Lung (tissue), 13 donors: ENCODE results near the gene NFKBIE. TPM values are rescaled to one million over a fixed set of nuclear protein-coding genes. Genes with fewer than 3 reads are reported as not detected.

Source experiments
- ATAC-seq: fragments of 200-7000 bp; cut with Tn5 transposase; one replicate; pipeline ENCODE4 v1.9.1; 2020; ENCODE audit warnings: moderate number of reproducible peaks; ENCODE audit not compliant: insufficient read depth, low FRiP score
- DNase-seq, 3 donors: peaks; one replicate each; pipeline ENCODE4 v3.0.0-alpha.2; 2013 to 2017
- H3K27ac ChIP-seq, 2 donors: one replicate each; pipeline ENCODE4 v1.5.1; 2013; ENCODE audit warnings: mild to moderate bottlenecking in 2 of 2, moderate library complexity in 2 of 2, control low read depth in 1 of 2, inconsistent platforms in 1 of 2, low read depth in 1 of 2, low read length in 1 of 2
- H3K27me3 ChIP-seq, 3 donors: one replicate each; pipeline ENCODE4 v1.5.1; 2013; ENCODE audit warnings: low read length in 2 of 3; ENCODE audit not compliant: control insufficient read depth in 3 of 3, insufficient read depth in 3 of 3
- H3K36me3 ChIP-seq, 4 donors: one replicate each; pipeline ENCODE4 v1.5.1; 2013; ENCODE audit warnings: low read length in 4 of 4, mild to moderate bottlenecking in 1 of 4, moderate library complexity in 1 of 4; ENCODE audit not compliant: control insufficient read depth in 4 of 4, insufficient read depth in 4 of 4
- H3K4me1 ChIP-seq, 5 donors: one replicate each; pipeline ENCODE4 v1.5.1; 2013; ENCODE audit warnings: low read length in 5 of 5, mild to moderate bottlenecking in 2 of 5, moderate library complexity in 1 of 5; ENCODE audit not compliant: control insufficient read depth in 5 of 5, insufficient read depth in 5 of 5
- H3K4me3 ChIP-seq: one replicate; pipeline ENCODE4 v1.5.1; 2013; ENCODE audit warnings: mild to moderate bottlenecking, control low read depth, moderate library complexity
- H3K9ac ChIP-seq, 2 donors: one replicate each; pipeline ENCODE4 v1.5.1; 2013; ENCODE audit warnings: low read length in 2 of 2, control low read depth in 1 of 2; ENCODE audit not compliant: insufficient read depth in 1 of 2
- H3K9me3 ChIP-seq, 4 donors: one replicate each; pipeline ENCODE4 v1.5.1; 2013; ENCODE audit warnings: low read length in 3 of 4, mild to moderate bottlenecking in 1 of 4, moderate library complexity in 1 of 4; ENCODE audit not compliant: control insufficient read depth in 4 of 4, insufficient read depth in 3 of 4
- WGBS, 2 donors: extraction: QIAGEN DNeasy Blood & Tissue Kit; methylation state at CpG; one replicate each; pipeline ENCODE4 v1.1.7; 2013; 5-methylcytosine and 5-hydroxymethylcytosine counted together
- polyA plus RNA-seq, 2 donors: library from polyadenylated mRNA; stranded (reverse); fragments of 200-250 nt; gene quantifications; one replicate each; pipeline ENCODE4 v1.2.1, GENCODE V29; 2013
- small RNA-seq: library from RNA; depleted of rRNA; stranded (forward); fragments of <200 nt; gene quantifications from one replicate; pipeline ENCODE3, GENCODE V24; 2014; ENCODE audit warnings: low replicate concordance
- total RNA-seq, 2 donors: library from RNA; depleted of rRNA in 1 of 2; stranded (reverse); fragments of >200 nt in 1 of 2; gene quantifications; one replicate each; pipeline ENCODE4 v1.2.1, GENCODE V29; 2014 to 2021
- TF ChIP-seq, protein P1 (sequence below): IDR thresholded peaks from 2 replicates; pipeline ENCODE4 v1.5.1; 2012; ENCODE audit warnings: mild to moderate bottlenecking; ENCODE audit errors: control extremely low read depth, extremely low read depth
- donor health status: control.
- donor health status: control.
- donor health status: Bipolar disorder and iron deficiency.
- donor health status: healthy.
- donor health status: DM: yes; HTN: yes; CAD: no.

The NFKBIE gene
- total and polyA plus RNA-seq, 4 donors, result 13.1 to 40.6 (median 20.4) TPM

DNA sequence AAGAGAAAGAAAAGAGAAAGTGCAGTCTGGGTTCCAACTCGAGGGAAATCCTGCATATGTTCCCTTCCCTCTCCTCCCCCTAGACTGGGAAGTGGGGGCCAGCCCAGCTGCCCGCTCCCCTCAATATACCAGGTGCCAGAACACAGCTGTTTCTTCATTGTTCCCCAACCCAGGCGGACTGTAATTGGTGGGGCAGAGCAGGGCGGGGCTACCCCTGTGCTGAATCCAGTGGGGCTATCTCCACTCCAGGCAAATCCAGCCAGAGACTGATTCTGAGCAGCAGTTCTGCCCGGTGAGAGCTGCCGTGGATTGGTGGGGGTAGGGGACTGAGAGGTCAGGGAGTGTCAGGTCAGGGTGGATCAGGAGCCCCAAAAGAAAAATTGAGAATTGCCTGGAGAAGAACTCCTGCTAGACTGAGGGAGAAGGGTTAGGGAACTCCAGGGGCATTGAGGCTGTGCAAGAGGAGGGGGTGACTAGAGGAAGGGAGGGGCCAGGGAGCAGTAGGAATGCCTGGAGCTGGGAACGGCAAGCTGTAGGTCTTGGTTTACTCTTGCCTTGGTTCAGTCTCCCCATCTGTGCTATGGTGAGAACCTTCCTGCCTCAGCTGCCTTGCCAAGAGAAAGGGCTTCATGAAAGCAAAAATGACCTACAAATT is 48.5 kb downstream of the NFKBIE start, which contains the start of gene MYMX:
MYMX (plus strand) TSS at position 250 of the 655 bp plus-strand sequence. CDS start 546 bp downstream, outside the sequence.
- Histone ChIP-seq H3K4me1 (peaks cover 8 to 46% (median 22%) of the 10 kb centered on the region in 5 donors), H3K9ac (peak within 1 kb of the TSS in 1 of 2 donors; percentile 11), H3K36me3 (no peaks in the 10 kb centered on the region), H3K27ac (peak within 1 kb of the TSS; percentile 59 to 77), H3K4me3 (no peak within 1 kb of the TSS), H3K27me3 (no peaks in the 10 kb centered on the region), H3K9me3 (no peaks in the 10 kb centered on the region)
- ATAC-seq (no peak), DNase-seq (peak in 2 of 3 donors; percentile 56 to 72)
- 35 to 48% methylated on average over 7 of the region's 7 CpGs for WGBS, 2 donors
- TF ChIP-seq, protein P1, sequence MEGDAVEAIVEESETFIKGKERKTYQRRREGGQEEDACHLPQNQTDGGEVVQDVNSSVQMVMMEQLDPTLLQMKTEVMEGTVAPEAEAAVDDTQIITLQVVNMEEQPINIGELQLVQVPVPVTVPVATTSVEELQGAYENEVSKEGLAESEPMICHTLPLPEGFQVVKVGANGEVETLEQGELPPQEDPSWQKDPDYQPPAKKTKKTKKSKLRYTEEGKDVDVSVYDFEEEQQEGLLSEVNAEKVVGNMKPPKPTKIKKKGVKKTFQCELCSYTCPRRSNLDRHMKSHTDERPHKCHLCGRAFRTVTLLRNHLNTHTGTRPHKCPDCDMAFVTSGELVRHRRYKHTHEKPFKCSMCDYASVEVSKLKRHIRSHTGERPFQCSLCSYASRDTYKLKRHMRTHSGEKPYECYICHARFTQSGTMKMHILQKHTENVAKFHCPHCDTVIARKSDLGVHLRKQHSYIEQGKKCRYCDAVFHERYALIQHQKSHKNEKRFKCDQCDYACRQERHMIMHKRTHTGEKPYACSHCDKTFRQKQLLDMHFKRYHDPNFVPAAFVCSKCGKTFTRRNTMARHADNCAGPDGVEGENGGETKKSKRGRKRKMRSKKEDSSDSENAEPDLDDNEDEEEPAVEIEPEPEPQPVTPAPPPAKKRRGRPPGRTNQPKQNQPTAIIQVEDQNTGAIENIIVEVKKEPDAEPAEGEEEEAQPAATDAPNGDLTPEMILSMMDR, result no peak

DNA sequence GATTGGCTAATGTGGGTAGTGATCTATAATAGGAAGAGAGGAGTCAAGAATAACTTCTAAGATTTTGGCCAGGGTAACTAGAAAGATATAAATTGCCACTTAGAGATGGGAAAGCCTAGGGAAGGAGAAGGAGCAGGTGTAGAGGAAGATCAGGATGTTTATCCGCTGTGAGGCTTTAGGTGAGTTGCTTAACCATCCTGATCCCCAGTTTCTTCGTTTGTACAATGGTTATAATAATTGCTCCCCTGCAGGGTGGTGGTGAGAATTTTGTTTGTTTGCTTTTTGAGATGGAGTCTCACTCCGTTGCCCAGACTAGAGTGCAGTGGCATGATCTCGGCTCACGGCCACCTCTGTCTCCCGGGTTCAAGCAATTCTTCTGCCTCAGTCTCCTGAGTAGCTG is 51.0 kb downstream of the NFKBIE start:
- no peaks in the 10 kb centered on the region for H3K9me3 ChIP-seq
- DNase-seq, result no peak
- no peak overlapping the region for H3K4me3 ChIP-seq
- WGBS, 2 donors, result 90 to 95% methylated on average over 6 of the region's 6 CpGs
- H3K27ac ChIP-seq, result no peak overlapping the region
- peaks cover 5 to 30% (median 22%) of the 10 kb centered on the region in 5 donors for H3K4me1 ChIP-seq
- TF ChIP-seq, protein P1, result no peak
- H3K27me3 ChIP-seq, result no peaks in the 10 kb centered on the region
- no peaks in the 10 kb centered on the region for H3K36me3 ChIP-seq
- H3K9ac ChIP-seq, result no peak overlapping the region
- ATAC-seq, result no peak

DNA sequence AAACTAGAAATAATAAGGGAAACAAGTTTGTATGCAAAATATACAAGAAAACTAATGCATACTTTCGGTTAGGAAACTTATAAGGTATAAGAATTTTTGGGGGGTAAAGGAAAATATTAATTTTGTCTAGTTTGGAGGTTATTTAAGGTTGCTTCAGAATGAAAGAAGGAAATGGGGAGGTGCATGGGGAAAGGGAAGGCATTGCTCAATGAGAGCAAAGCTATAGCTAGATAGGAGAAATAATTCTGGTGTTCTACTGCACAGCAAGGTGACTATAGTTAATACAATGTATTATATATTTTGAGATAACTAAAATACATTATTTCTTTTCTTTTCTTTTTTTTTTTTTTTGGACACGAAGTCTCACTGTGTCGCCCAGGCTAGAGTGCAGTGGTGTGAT is 54.1 kb downstream of the NFKBIE start:
- no peak for ATAC-seq
- TF ChIP-seq, protein P1, result no peak

More for the DNA sequence above, 54.1 kb downstream of the NFKBIE start:
- WGBS, 2 donors, result 63 to 80% methylated on average over 3 of the region's 3 CpGs
- Histone ChIP-seq H3K27ac (no peak overlapping the region), H3K27me3 (no peaks in the 10 kb centered on the region), H3K4me1 (peaks cover 0 to 5% (median 0%) of the 10 kb centered on the region in 5 donors), H3K36me3 (no peaks in the 10 kb centered on the region), H3K9me3 (no peaks in the 10 kb centered on the region), H3K4me3 (no peak overlapping the region), H3K9ac (no peak overlapping the region)
- DNase-seq, result no peak

Small RNAs within 50 kb of the gene (small RNA-seq; reads per million reads assigned to genes)
- gene RN7SL811P, result not detected

Other genes with a start within 250 kb of the NFKBIE start
- gene MRPL14, start 138.1 kb downstream of the NFKBIE start, total RNA-seq, result 10 to 100 TPM; 70.8 to 90.2 TPM
- 100 to 1,000 TPM; 112 to 219 TPM for gene MRPL14, start 138.1 kb downstream of the NFKBIE start, polyA plus RNA-seq
- gene TMEM63B, start 138.0 kb downstream of the NFKBIE start, total RNA-seq, result 10 to 100 TPM; 93.1 to 94.5 TPM
- 10 to 100 TPM; 49.0 to 83.6 TPM for gene TMEM63B, start 138.0 kb downstream of the NFKBIE start, polyA plus RNA-seq
- under 1 TPM in 1 of 2 donors, not detected in 1; 0.15 TPM for gene CAPN11, start 106.7 kb downstream of the NFKBIE start, total RNA-seq
- under 1 TPM; 0.07 to 0.30 TPM for gene CAPN11, start 106.7 kb downstream of the NFKBIE start, polyA plus RNA-seq
- gene MYMX, start 48.6 kb downstream of the NFKBIE start, total RNA-seq, result not detected
- gene MYMX, start 48.6 kb downstream of the NFKBIE start, polyA plus RNA-seq, result under 1 TPM in 1 of 2 donors, not detected in 1; 0.21 TPM
- gene SLC29A1, start 42.0 kb downstream of the NFKBIE start, total RNA-seq, result 10 to 100 TPM; 19.1 to 42.7 TPM
- gene SLC29A1, start 42.0 kb downstream of the NFKBIE start, polyA plus RNA-seq, result 10 to 100 TPM; 20.3 to 32.5 TPM
- 100 to 1,000 TPM; 458 to 700 TPM for gene HSP90AB1, start 18.4 kb downstream of the NFKBIE start, total RNA-seq
- gene HSP90AB1, start 18.4 kb downstream of the NFKBIE start, polyA plus RNA-seq, result 100 to 1,000 TPM; 289 to 560 TPM
- gene SLC35B2, start 8.0 kb downstream of the NFKBIE start, total RNA-seq, result 10 to 100 TPM; 29.9 to 44.4 TPM
- 10 to 100 TPM; 15.0 to 39.9 TPM for gene SLC35B2, start 8.0 kb downstream of the NFKBIE start, polyA plus RNA-seq
- under 1 TPM; 0.11 to 0.21 TPM for gene TMEM151B, start 4.9 kb upstream of the NFKBIE start, total RNA-seq
- gene TMEM151B, start 4.9 kb upstream of the NFKBIE start, polyA plus RNA-seq, result under 1 TPM; 0.02 to 0.04 TPM
- gene AARS2, start 47.8 kb upstream of the NFKBIE start, total RNA-seq, result 10 to 100 TPM; 12.8 to 13.7 TPM
- 1 to 10 TPM; 4.8 to 6.0 TPM for gene AARS2, start 47.8 kb upstream of the NFKBIE start, polyA plus RNA-seq
- 1 to 10 TPM; 3.3 to 4.4 TPM for gene SPATS1, start 77.1 kb upstream of the NFKBIE start, total RNA-seq
- 1 to 10 TPM; 1.2 to 1.3 TPM for gene SPATS1, start 77.1 kb upstream of the NFKBIE start, polyA plus RNA-seq
- gene CDC5L, start 122.2 kb upstream of the NFKBIE start, total RNA-seq, result 10 to 100 TPM; 13.2 to 26.8 TPM
- gene CDC5L, start 122.2 kb upstream of the NFKBIE start, polyA plus RNA-seq, result 1 to 10 TPM; 5.1 to 9.5 TPM